ENCODE data around the gene STAT2.
A peak's percentile ranks its signal among the peaks of the same experiment; 100 is the strongest.
"Not testable (repeated sequence)": the region's sequence is repeated elsewhere in the genome, so short reads cannot be mapped to it uniquely, and the experiment has no call there.

Gene STAT2

GRCh38 chr12:56359851-56360767, at the start of gene STAT2:
STAT2 (minus strand) TSS chr12:56360107; CDS start chr12:56356571, 3,536 bp downstream.
- peak; percentile 97 for DNase-seq (ENCODE audit: low spot score)

- DNase-seq (ENCODE audit: low spot score) = no peak
Observed at GRCh38 chr12:56408799-56409417, 49.0 kb upstream of the STAT2 start.

- DNase-seq (ENCODE audit: low spot score) = not testable (repeated sequence)
Observed at GRCh38 chr12:56404227-56404626, 44.3 kb upstream of the STAT2 start.

- DNase-seq (ENCODE audit: low spot score) = not testable (repeated sequence)
Observed at GRCh38 chr12:56401612-56402011, 41.7 kb upstream of the STAT2 start.

- DNase-seq (ENCODE audit: low spot score) = not testable (repeated sequence)
Observed at GRCh38 chr12:56401125-56401524, 41.2 kb upstream of the STAT2 start.

- DNase-seq (ENCODE audit: low spot score) = not testable (repeated sequence)
Observed at GRCh38 chr12:56399466-56399865, 39.6 kb upstream of the STAT2 start.

GRCh38 chr12:56398324-56398723, 38.4 kb upstream of the STAT2 start:
- DNase-seq (ENCODE audit: low spot score) = no peak

GRCh38 chr12:56392331-56392730, 32.4 kb upstream of the STAT2 start:
- no peak for DNase-seq (ENCODE audit: low spot score)

- DNase-seq (ENCODE audit: low spot score) = no peak
Observed at GRCh38 chr12:56391721-56392120, 31.8 kb upstream of the STAT2 start.

GRCh38 chr12:56389412-56389811, 29.5 kb upstream of the STAT2 start:
- DNase-seq (ENCODE audit: low spot score) = no peak

- no peak for DNase-seq (ENCODE audit: low spot score)
Observed at GRCh38 chr12:56387152-56387736, 27.3 kb upstream of the STAT2 start.

GRCh38 chr12:56385873-56386272, 26.0 kb upstream of the STAT2 start:
- DNase-seq (ENCODE audit: low spot score) = no peak

GRCh38 chr12:56382611-56383010, 22.7 kb upstream of the STAT2 start:
- DNase-seq (ENCODE audit: low spot score) = no peak

- DNase-seq (ENCODE audit: low spot score) = no peak
Observed at GRCh38 chr12:56377989-56378316, 18.0 kb upstream of the STAT2 start.

GRCh38 chr12:56377310-56377988, 17.5 kb upstream of the STAT2 start:
- DNase-seq (ENCODE audit: low spot score) = no peak

- no peak for DNase-seq (ENCODE audit: low spot score)
Observed at GRCh38 chr12:56375598-56376434, 15.9 kb upstream of the STAT2 start.

- DNase-seq (ENCODE audit: low spot score) = no peak
Observed at GRCh38 chr12:56374726-56375597, 15.1 kb upstream of the STAT2 start.

- DNase-seq (ENCODE audit: low spot score) = no peak
Observed at GRCh38 chr12:56373515-56373914, 13.6 kb upstream of the STAT2 start.

- DNase-seq (ENCODE audit: low spot score) = no peak
Observed at GRCh38 chr12:56366948-56367347, 7.0 kb upstream of the STAT2 start.
